Gastroesophageal sphincter (tissue), 3 donors: ENCODE measurements around the gene CTNND2.

Source experiments
- CTCF ChIP-seq, 4 experiments: fragments of 200-600 bp in 2 of 4; fragments of 450-650 bp in 2 of 4; sonication (generic) in 1 of 4; IDR thresholded peaks; one replicate each; pipeline ENCODE4 v1.5.1; 2017 to 2019; ENCODE audit warnings: antibody characterized with exemption in 4 of 4, mild to moderate bottlenecking in 2 of 4, moderate library complexity in 2 of 4
- EP300 ChIP-seq: sonication (generic); formaldehyde crosslinking; IDR thresholded peaks from one replicate; pipeline ENCODE4 v1.6.1; 2017; ENCODE audit warnings: antibody characterized with exemption, mild to moderate bottlenecking

DNA sequence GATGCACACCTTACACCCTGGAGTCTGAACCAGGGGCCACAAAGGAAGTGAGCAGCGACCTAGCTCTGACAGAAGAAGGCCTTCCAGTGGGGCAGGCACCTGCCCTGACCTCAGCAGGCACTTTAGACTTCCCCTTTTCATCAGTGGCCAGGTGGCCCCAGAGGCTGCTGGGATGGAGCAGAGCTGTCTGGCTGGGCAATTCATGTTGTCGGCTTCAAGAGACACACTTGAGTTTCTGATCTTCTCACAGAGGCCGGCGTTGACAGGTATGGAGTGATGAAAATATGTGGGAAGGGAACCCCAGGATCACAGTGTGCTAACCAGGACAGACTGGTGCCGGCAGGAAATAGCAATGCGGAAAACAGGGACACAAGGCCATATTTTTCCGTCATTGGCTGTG, 375.5 kb downstream of the CTNND2 start:
- TF ChIP-seq EP300 (no peak), CTCF (IDR thresholded peaks at IDR 0.05) (no peak)
